T-helper 2 cell treated with Interferon-gamma antibody and Interleukin-4, amounts not matched to agents 100 ng/mL and 5 ng/mL, for 36 hours (primary cell): ENCODE data around the gene SLC25A10. TPM values are rescaled to one million over a fixed set of nuclear protein-coding genes. Genes with fewer than 3 reads are reported as not detected.
"Not testable (repeated sequence)": the region's sequence is repeated elsewhere in the genome, so short reads cannot be mapped to it uniquely, and the experiment has no call there.

ENCODE experiments used
- intact Hi-C: fragments of 100-400 bp; cut with micrococcal nuclease; formaldehyde crosslinking; loops from one replicate; pipeline ENCODE4 v1.15.1; 2023
- total RNA-seq: library from RNA; stranded (reverse); gene quantifications from 2 replicates; pipeline ENCODE4 v1.2.3, GENCODE V29; 2022

Gene SLC25A10
- total RNA-seq, 1 donor from 2014 or later = 36.6 TPM

- intact Hi-C loops = no loop called here
These were observed 5.6 kb downstream of the SLC25A10 start for GRCh38 chr17:81717766-81718089.

- intact Hi-C loops = no loop called here
These were observed 7.6 kb downstream of the SLC25A10 start for GRCh38 chr17:81719410-81720266.

GRCh38 chr17:81720267-81721071, 8.4 kb downstream of the SLC25A10 start:
- intact Hi-C loops = no loop called here

- intact Hi-C loops = no loop called here
These were observed 10.4 kb downstream of the SLC25A10 start for GRCh38 chr17:81722184-81723120.

- intact Hi-C loops = no loop called here
These were observed 11.6 kb downstream of the SLC25A10 start for GRCh38 chr17:81723651-81724209.

- intact Hi-C loops = no loop called here
These were observed 13.4 kb downstream of the SLC25A10 start for GRCh38 chr17:81725439-81725838.

- intact Hi-C loops = no loop called here
These were observed 13.9 kb downstream of the SLC25A10 start for GRCh38 chr17:81726004-81726403.

- intact Hi-C loops = no loop called here
These were observed 15.4 kb downstream of the SLC25A10 start for GRCh38 chr17:81727324-81728031.

- intact Hi-C loops = no loop called here
These were observed 21.7 kb downstream of the SLC25A10 start for GRCh38 chr17:81733507-81734404.

- intact Hi-C loops = no loop called here
These were observed 22.6 kb downstream of the SLC25A10 start for GRCh38 chr17:81734405-81735263.

- intact Hi-C loops = no loop called here
These were observed 23.4 kb downstream of the SLC25A10 start for GRCh38 chr17:81735264-81736102.

GRCh38 chr17:81737947-81738800, 26.1 kb downstream of the SLC25A10 start:
- intact Hi-C loops = no loop called here

- intact Hi-C loops = no loop called here
These were observed 26.8 kb downstream of the SLC25A10 start for GRCh38 chr17:81738801-81739393.

- intact Hi-C loops = not testable (repeated sequence)
These were observed 27.5 kb downstream of the SLC25A10 start for GRCh38 chr17:81739593-81739992.

GRCh38 chr17:81740395-81740961, 28.4 kb downstream of the SLC25A10 start:
- intact Hi-C loops = no loop called here

- intact Hi-C loops = no loop called here
These were observed 29.0 kb downstream of the SLC25A10 start for GRCh38 chr17:81741049-81741593.
